ENCODE data around the gene RALBP1. TPM values are rescaled to one million over a fixed set of nuclear protein-coding genes. Genes with fewer than 3 reads are reported as not detected.

The RALBP1 gene
- total and polyA plus RNA-seq, 4 donors = 15.6 to 34.8 (median 21.0) TPM

- no peak for DNase-seq (ENCODE audit: low spot score)
- whole genome bisulfite sequencing = 88% methylated on average over 3 of the region's 3 CpGs
Measured at GRCh38 chr18:9468998-9469397, 6.3 kb upstream of the RALBP1 start.

More at GRCh38 chr18:9468998-9469397, 6.3 kb upstream of the RALBP1 start:
- no peaks in the 10 kb centered on the region for H3K27me3 ChIP-seq (ENCODE audit: control insufficient read depth in 4 of 4, insufficient read depth in 4 of 4, low read length in 3 of 4)
- H3K9me3 ChIP-seq (ENCODE audit: control insufficient read depth in 4 of 4, low read length in 3 of 4) = peaks cover 0 to 8% (median under 1%) of the 10 kb centered on the region in 4 donors
- no peaks in the 10 kb centered on the region for H3K36me3 ChIP-seq (ENCODE audit: control insufficient read depth in 4 of 4, insufficient read depth in 3 of 4, low read depth in 1 of 4, low read length in 3 of 4)
- H3K4me3 ChIP-seq (ENCODE audit: low read depth in 1 of 3, low read length in 3 of 3) = no peak overlapping the region
- H3K27ac ChIP-seq (ENCODE audit: low read depth in 1 of 2, low read length in 2 of 2) = no peak overlapping the region
- TF ChIP-seq RXRA (IDR thresholded peaks at IDR 0.05) (no peak), NR2F2 (IDR thresholded peaks at IDR 0.05) (no peak), JUND (IDR thresholded peaks at IDR 0.05) (no peak), CTCF (IDR thresholded peaks at IDR 0.05; ENCODE audit: low read depth, low read length, missing input control) (no peak), FOXA2 (IDR thresholded peaks at IDR 0.05) (no peak), YY1 (IDR thresholded peaks at IDR 0.05) (no peak), GABPA (IDR thresholded peaks at IDR 0.05 in 1 of 2, conservative IDR thresholded peaks at IDR 0.05 in 1 of 2) (no peak), ZBTB33 (IDR thresholded peaks at IDR 0.05) (no peak), ATF3 (IDR thresholded peaks at IDR 0.05) (no peak), RAD21 (IDR thresholded peaks at IDR 0.05) (no peak), HNF4G (IDR thresholded peaks at IDR 0.05) (no peak), REST (IDR thresholded peaks at IDR 0.05) (no peak)
- H3K9ac ChIP-seq (ENCODE audit: low read depth in 1 of 2, low read length in 2 of 2) = no peak overlapping the region
- H3K4me1 ChIP-seq (ENCODE audit: control insufficient read depth in 4 of 4, insufficient read depth in 4 of 4, low read length in 3 of 4) = peaks cover 0 to under 1% (median under 1%) of the 10 kb centered on the region in 4 donors
